Activated T-helper 1 cell treated with anti-CD3 and anti-CD28 coated beads, Interleukin-12 subunit alpha, Interleukin-12 subunit beta, Interleukin-2, Interleukin-4 antibody, amounts not matched to agents 30 ng/mL and 10 ng/mL and 1 ng/mL, durations not matched to agents 14 hours and 24 hours and 36 hours (primary cell): ENCODE data around the gene OR10H2. TPM values are rescaled to one million over a fixed set of nuclear protein-coding genes. Genes with fewer than 3 reads are reported as not detected.

ENCODE experiments used
- DNase-seq: peaks from one replicate; pipeline ENCODE4 v3.0.0; 2021; ENCODE audit warnings: low spot score
- H3K27ac Mint-ChIP-seq: one replicate; pipeline ENCODE4 v1.8.0; 2021; ENCODE audit warnings: mild to moderate bottlenecking, mixed read lengths
- H3K27me3 Mint-ChIP-seq: one replicate; pipeline ENCODE4 v1.8.0; 2022; ENCODE audit warnings: mild to moderate bottlenecking, moderate library complexity, mixed read lengths; ENCODE audit not compliant: insufficient read depth
- H3K36me3 Mint-ChIP-seq: one replicate; pipeline ENCODE4 v1.8.0; 2021; ENCODE audit warnings: low read depth, mixed read lengths
- H3K4me1 Mint-ChIP-seq: one replicate; pipeline ENCODE4 v1.8.0; 2021; ENCODE audit warnings: low read depth, mixed read lengths
- H3K4me3 Mint-ChIP-seq: one replicate; pipeline ENCODE4 v1.8.0; 2021; ENCODE audit warnings: mild to moderate bottlenecking, moderate library complexity, mixed read lengths
- H3K9me3 Mint-ChIP-seq: one replicate; pipeline ENCODE4 v1.8.0; 2021; ENCODE audit warnings: mixed read lengths
- intact Hi-C: fragments of 100-400 bp; cut with micrococcal nuclease; formaldehyde crosslinking; loops from one replicate; pipeline ENCODE4 v1.15.1; 2024
- total RNA-seq: library from RNA; stranded (reverse); gene quantifications from 2 replicates; pipeline ENCODE4 v1.2.3, GENCODE V29; 2022

Gene OR10H2
- total RNA-seq, 1 donor from 2014 or later, result not detected

DNA sequence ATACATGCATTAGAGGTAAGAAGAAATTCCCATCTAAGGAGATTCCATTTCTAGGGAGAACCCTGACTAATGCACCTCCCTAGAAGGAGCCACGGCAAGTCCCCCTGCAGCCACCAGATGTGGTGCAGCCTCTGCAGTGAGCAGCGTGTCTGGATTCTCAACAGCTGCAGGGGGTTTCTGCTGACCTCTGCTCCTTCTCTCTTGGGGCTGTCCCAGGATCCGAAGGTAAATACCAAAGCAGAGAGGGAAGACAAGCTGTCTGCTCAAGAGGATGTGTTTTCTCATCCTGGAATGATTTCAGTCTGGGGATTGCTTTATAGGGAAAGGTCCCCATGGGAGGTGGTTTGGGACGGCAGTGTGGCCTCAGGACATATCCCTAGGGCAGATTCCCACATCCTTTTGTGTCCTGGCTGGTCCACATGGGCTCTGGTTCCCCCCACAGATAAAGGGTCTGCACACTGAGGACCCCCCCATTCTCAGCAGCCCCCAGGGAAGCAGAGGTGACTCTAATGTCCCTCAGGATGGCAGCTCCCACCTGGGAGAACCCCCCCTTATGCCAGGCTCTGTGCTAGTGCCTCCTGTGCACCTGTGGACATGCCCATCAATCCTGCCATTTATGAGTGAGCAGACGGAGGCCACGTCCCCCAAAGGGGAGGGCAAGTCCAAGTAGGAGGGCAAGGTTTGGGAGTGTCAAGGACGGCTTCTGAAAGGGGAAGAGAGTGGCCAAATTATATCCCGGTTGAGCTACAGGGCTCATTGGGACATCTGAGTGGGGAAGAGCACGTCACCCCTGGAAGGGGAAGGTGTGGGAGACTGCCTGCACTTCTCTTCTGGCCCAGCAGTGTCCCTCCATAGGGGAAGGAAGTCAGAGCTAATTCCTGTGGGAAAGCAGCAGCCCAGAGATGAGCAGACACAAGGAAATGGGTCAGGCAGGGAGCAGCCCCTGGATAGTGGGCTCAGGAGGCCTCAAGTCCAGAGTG lies 49.5 kb downstream of the OR10H2 start:
- DNase-seq, result no peak
- Mint-ChIP-seq H3K27ac (no peak overlapping the region), H3K4me1 (no peaks in the 10 kb centered on the region), H3K36me3 (no peaks in the 10 kb centered on the region), H3K9me3 (no peaks in the 10 kb centered on the region), H3K4me3 (no peak overlapping the region), H3K27me3 (no peaks in the 10 kb centered on the region)
- intact Hi-C loops, result no loop called here

Other genes with a start within 250 kb of the OR10H2 start
- gene PGLYRP2, start 248.5 kb upstream of the OR10H2 start, total RNA-seq, result 0.07 TPM in 1 of 2 replicates, not detected in the other
- 0.10 TPM in 1 of 2 replicates, not detected in the other for gene CYP4F22, start 219.5 kb upstream of the OR10H2 start, total RNA-seq
- not detected in 2 replicates for gene CYP4F8, start 112.8 kb upstream of the OR10H2 start, total RNA-seq
- not detected in 2 replicates for gene CYP4F3, start 87.1 kb upstream of the OR10H2 start, total RNA-seq
- gene CYP4F12, start 54.9 kb upstream of the OR10H2 start, total RNA-seq, result not detected in 2 replicates
- gene OR10H3, start 10.0 kb downstream of the OR10H2 start, total RNA-seq, result not detected in 2 replicates
- gene OR10H5, start 59.6 kb downstream of the OR10H2 start, total RNA-seq, result not detected in 2 replicates
- gene OR10H1, start 87.6 kb downstream of the OR10H2 start, total RNA-seq, result not detected in 2 replicates
- not detected in 2 replicates for gene CYP4F2, start 170.1 kb downstream of the OR10H2 start, total RNA-seq
- not detected in 2 replicates for gene CYP4F11, start 206.5 kb downstream of the OR10H2 start, total RNA-seq
- not detected in 2 replicates for gene OR10H4, start 221.0 kb downstream of the OR10H2 start, total RNA-seq